Fibroblast of skin of abdomen (primary cell): ENCODE results near the gene KCNN2.

Experiments
- DNase-seq: peaks from one replicate; pipeline ENCODE4 v3.0.0-alpha.2; 2013

The KCNN2 gene

GRCh38 chr5:114362977-114363761 is 1.3 kb downstream of the KCNN2 start:
- DNase-seq: no peak

GRCh38 chr5:114363837-114364236 is 2.0 kb downstream of the KCNN2 start:
- no peak for DNase-seq

GRCh38 chr5:114367029-114367428 is 5.2 kb downstream of the KCNN2 start:
- DNase-seq: peak; percentile 22

GRCh38 chr5:114369680-114370417 is 8.0 kb downstream of the KCNN2 start:
- no peak for DNase-seq

GRCh38 chr5:114377050-114377844 is 15.4 kb downstream of the KCNN2 start:
- no peak for DNase-seq

- no peak for DNase-seq
Observed at GRCh38 chr5:114377946-114378345, 16.1 kb downstream of the KCNN2 start.

GRCh38 chr5:114380721-114381120 is 18.9 kb downstream of the KCNN2 start:
- no peak for DNase-seq

- DNase-seq: peak; percentile 17
Observed at GRCh38 chr5:114387433-114387832, 25.6 kb downstream of the KCNN2 start.

- peak; percentile 1 for DNase-seq
Observed at GRCh38 chr5:114390431-114390830, 28.6 kb downstream of the KCNN2 start.

- DNase-seq: peak; percentile 51
Observed at GRCh38 chr5:114391321-114391720, 29.5 kb downstream of the KCNN2 start.

- no peak for DNase-seq
Observed at GRCh38 chr5:114393159-114393558, 31.3 kb downstream of the KCNN2 start.

GRCh38 chr5:114402206-114402605 is 40.3 kb downstream of the KCNN2 start:
- DNase-seq: no peak

GRCh38 chr5:114407783-114408182 is 45.9 kb downstream of the KCNN2 start:
- no peak for DNase-seq

- no peak for DNase-seq
Observed at GRCh38 chr5:114408847-114409246, 47.0 kb downstream of the KCNN2 start.

GRCh38 chr5:114411380-114411931 is 49.6 kb downstream of the KCNN2 start:
- DNase-seq: no peak

- peak; percentile 93 for DNase-seq
Observed at GRCh38 chr5:114412510-114413171, 50.8 kb downstream of the KCNN2 start.

GRCh38 chr5:114415760-114416159 is 53.9 kb downstream of the KCNN2 start:
- DNase-seq: no peak

GRCh38 chr5:114416254-114416653 is 54.4 kb downstream of the KCNN2 start:
- no peak for DNase-seq

GRCh38 chr5:114417519-114417918 is 55.6 kb downstream of the KCNN2 start:
- no peak for DNase-seq

- no peak for DNase-seq
Observed at GRCh38 chr5:114418176-114419066, 56.6 kb downstream of the KCNN2 start.

GRCh38 chr5:114419067-114419388 is 57.2 kb downstream of the KCNN2 start:
- DNase-seq: no peak
